ENCODE data around the gene MTARC2. TPM values are rescaled to one million over a fixed set of nuclear protein-coding genes. Genes with fewer than 3 reads are reported as not detected.

MTARC2 gene
- not detected for total RNA-seq

GRCh38 chr1:220748089-220748934, at the start of gene MTARC2:
MTARC2 (plus strand) TSS chr1:220748322; CDS start chr1:220748532, 210 bp downstream.
- Mint-ChIP-seq H3K4me1 (peaks cover 4% of the 10 kb centered on the region), H3K27ac (no peak within 1 kb of the TSS), H3K36me3 (ENCODE audit: low read depth) (no peaks in the 10 kb centered on the region), H3K27me3 (peaks cover 57% of the 10 kb centered on the region), H3K4me3 (peak within 1 kb of the TSS; percentile 20), H3K9me3 (no peaks in the 10 kb centered on the region)
- ChIA-PET POLR2A (no interaction called here), CTCF (interaction anchor here (1.7 kb wide), 2 partner anchors 10 to 15 kb away, joined by 4 to 5 read pairs; no protein-coding TSS in a partner anchor)
- no peak for DNase-seq

- Mint-ChIP-seq H3K4me3 (no peak overlapping the region), H3K27ac (no peak overlapping the region), H3K27me3 (peaks cover 4% of the 10 kb centered on the region), H3K36me3 (ENCODE audit: low read depth) (no peaks in the 10 kb centered on the region), H3K9me3 (no peaks in the 10 kb centered on the region), H3K4me1 (no peaks in the 10 kb centered on the region)
- ChIA-PET CTCF (interaction anchor here (1.3 kb wide), 1 partner anchor 102 kb away, joined by 3 read pairs; no protein-coding TSS in a partner anchor), POLR2A (no interaction called here)
- no peak for DNase-seq
Observed at GRCh38 chr1:220698607-220699016, 49.5 kb upstream of the MTARC2 start.

- no peaks in the 10 kb centered on the region for H3K36me3 Mint-ChIP-seq (ENCODE audit: low read depth)
- H3K27ac Mint-ChIP-seq, result no peak overlapping the region
- peaks cover 4% of the 10 kb centered on the region for H3K27me3 Mint-ChIP-seq
- H3K9me3 Mint-ChIP-seq, result no peaks in the 10 kb centered on the region
- ChIA-PET CTCF (interaction anchor here (0.7 to 1.3 kb wide), 2 partner anchors 101 to 1185 kb away, joined by 3 read pairs; no protein-coding TSS in a partner anchor), POLR2A (no interaction called here)
- no peak for DNase-seq
- H3K4me1 Mint-ChIP-seq, result no peaks in the 10 kb centered on the region
- no peak overlapping the region for H3K4me3 Mint-ChIP-seq
Observed at GRCh38 chr1:220699044-220699443, 49.1 kb upstream of the MTARC2 start.

- no peak for DNase-seq
- H3K27me3 Mint-ChIP-seq, result peaks cover 4% of the 10 kb centered on the region
- ChIA-PET CTCF (no interaction called here), POLR2A (no interaction called here)
- H3K4me1 Mint-ChIP-seq, result no peaks in the 10 kb centered on the region
- H3K9me3 Mint-ChIP-seq, result no peaks in the 10 kb centered on the region
- no peak overlapping the region for H3K4me3 Mint-ChIP-seq
- no peak overlapping the region for H3K27ac Mint-ChIP-seq
- H3K36me3 Mint-ChIP-seq (ENCODE audit: low read depth), result no peaks in the 10 kb centered on the region
Observed at GRCh38 chr1:220700556-220701179, 47.5 kb upstream of the MTARC2 start.

GRCh38 chr1:220701974-220702373, 46.1 kb upstream of the MTARC2 start:
- Mint-ChIP-seq H3K36me3 (ENCODE audit: low read depth) (no peaks in the 10 kb centered on the region), H3K4me1 (no peaks in the 10 kb centered on the region), H3K4me3 (no peak overlapping the region), H3K27ac (no peak overlapping the region), H3K9me3 (no peaks in the 10 kb centered on the region), H3K27me3 (peaks cover 4% of the 10 kb centered on the region)
- POLR2A ChIA-PET, result no interaction called here
- CTCF ChIA-PET, result interaction anchor here (1.2 kb wide), 1 partner anchor 31 kb away, joined by 4 read pairs; no protein-coding TSS in a partner anchor
- no peak for DNase-seq

GRCh38 chr1:220702733-220703270, 45.3 kb upstream of the MTARC2 start:
- DNase-seq, result no peak
- H3K4me3 Mint-ChIP-seq, result no peak overlapping the region
- ChIA-PET POLR2A (no interaction called here), CTCF (interaction anchor here (0.6 to 0.7 kb wide), 2 partner anchors 39 to 102 kb away, joined by 3 read pairs; no protein-coding TSS in a partner anchor)
- no peaks in the 10 kb centered on the region for H3K4me1 Mint-ChIP-seq
- H3K36me3 Mint-ChIP-seq (ENCODE audit: low read depth), result no peaks in the 10 kb centered on the region
- H3K9me3 Mint-ChIP-seq, result no peaks in the 10 kb centered on the region
- peaks cover 4% of the 10 kb centered on the region for H3K27me3 Mint-ChIP-seq
- H3K27ac Mint-ChIP-seq, result no peak overlapping the region

- ChIA-PET CTCF (interaction anchor here (0.6 to 0.7 kb wide), 2 partner anchors 38 to 102 kb away, joined by 3 read pairs; no protein-coding TSS in a partner anchor), POLR2A (no interaction called here)
- no peak overlapping the region for H3K27ac Mint-ChIP-seq
- H3K27me3 Mint-ChIP-seq, result peaks cover 4% of the 10 kb centered on the region
- H3K9me3 Mint-ChIP-seq, result no peaks in the 10 kb centered on the region
- DNase-seq, result no peak
- no peaks in the 10 kb centered on the region for H3K4me1 Mint-ChIP-seq
- H3K4me3 Mint-ChIP-seq, result no peak overlapping the region
- no peaks in the 10 kb centered on the region for H3K36me3 Mint-ChIP-seq (ENCODE audit: low read depth)
Observed at GRCh38 chr1:220703305-220703704, 44.8 kb upstream of the MTARC2 start.

- Mint-ChIP-seq H3K9me3 (no peaks in the 10 kb centered on the region), H3K27ac (no peak overlapping the region), H3K4me1 (no peaks in the 10 kb centered on the region), H3K4me3 (no peak overlapping the region), H3K36me3 (ENCODE audit: low read depth) (no peaks in the 10 kb centered on the region), H3K27me3 (peaks cover 4% of the 10 kb centered on the region)
- ChIA-PET POLR2A (no interaction called here), CTCF (no interaction called here)
- no peak for DNase-seq
Observed at GRCh38 chr1:220705782-220706181, 42.3 kb upstream of the MTARC2 start.

- Mint-ChIP-seq H3K4me3 (no peak overlapping the region), H3K27ac (no peak overlapping the region), H3K36me3 (ENCODE audit: low read depth) (no peaks in the 10 kb centered on the region), H3K9me3 (no peaks in the 10 kb centered on the region), H3K27me3 (peaks cover 4% of the 10 kb centered on the region), H3K4me1 (no peaks in the 10 kb centered on the region)
- POLR2A ChIA-PET, result no interaction called here
- CTCF ChIA-PET, result no interaction called here
- DNase-seq, result no peak
Observed at GRCh38 chr1:220706480-220706879, 41.6 kb upstream of the MTARC2 start.

GRCh38 chr1:220707160-220707559, 41.0 kb upstream of the MTARC2 start:
- peaks cover 3% of the 10 kb centered on the region for H3K27me3 Mint-ChIP-seq
- no peak overlapping the region for H3K4me3 Mint-ChIP-seq
- ChIA-PET CTCF (no interaction called here), POLR2A (no interaction called here)
- H3K9me3 Mint-ChIP-seq, result no peaks in the 10 kb centered on the region
- no peak overlapping the region for H3K27ac Mint-ChIP-seq
- no peak for DNase-seq
- H3K4me1 Mint-ChIP-seq, result no peaks in the 10 kb centered on the region
- no peaks in the 10 kb centered on the region for H3K36me3 Mint-ChIP-seq (ENCODE audit: low read depth)

GRCh38 chr1:220708244-220708643, 39.9 kb upstream of the MTARC2 start:
- ChIA-PET POLR2A (no interaction called here), CTCF (no interaction called here)
- Mint-ChIP-seq H3K27me3 (no peaks in the 10 kb centered on the region), H3K36me3 (ENCODE audit: low read depth) (no peaks in the 10 kb centered on the region), H3K9me3 (no peaks in the 10 kb centered on the region), H3K4me3 (no peak overlapping the region), H3K4me1 (no peaks in the 10 kb centered on the region), H3K27ac (no peak overlapping the region)
- no peak for DNase-seq

- H3K9me3 Mint-ChIP-seq, result no peaks in the 10 kb centered on the region
- H3K4me1 Mint-ChIP-seq, result no peaks in the 10 kb centered on the region
Observed at GRCh38 chr1:220708936-220709801, 39.0 kb upstream of the MTARC2 start.

More at GRCh38 chr1:220708936-220709801, 39.0 kb upstream of the MTARC2 start:
- POLR2A ChIA-PET, result no interaction called here
- CTCF ChIA-PET, result no interaction called here
- Mint-ChIP-seq H3K27me3 (no peaks in the 10 kb centered on the region), H3K36me3 (ENCODE audit: low read depth) (no peaks in the 10 kb centered on the region), H3K27ac (no peak overlapping the region), H3K4me3 (no peak overlapping the region)
- no peak for DNase-seq
